Measurements from ENCODE around the gene CDC20B. TPM values are rescaled to one million over a fixed set of nuclear protein-coding genes. Genes with fewer than 3 reads are reported as not detected.

Gene CDC20B
- total RNA-seq, 1 donor from 2014 or later: 0.34 TPM

- Mint-ChIP-seq H3K9me3 (ENCODE audit: unreplicated experiment) (no peaks in the 10 kb centered on the region), H3K4me1 (ENCODE audit: low read depth, unreplicated experiment) (no peaks in the 10 kb centered on the region), H3K36me3 (ENCODE audit: unreplicated experiment) (no peaks in the 10 kb centered on the region), H3K4me3 (ENCODE audit: unreplicated experiment) (no peak overlapping the region), H3K27ac (ENCODE audit: unreplicated experiment) (no peak overlapping the region), H3K27me3 (ENCODE audit: unreplicated experiment) (peaks cover under 1% of the 10 kb centered on the region)
- TF ChIP-seq CTCF (IDR thresholded peaks at IDR 0.05; ENCODE audit: partially characterized antibody, unreplicated experiment): no peak
- no peak for DNase-seq
These were observed 101.6 kb downstream of the CDC20B start for GRCh38 chr5:55071413-55071812.

- H3K4me1 Mint-ChIP-seq (ENCODE audit: low read depth, unreplicated experiment): no peaks in the 10 kb centered on the region
- no peak for TF ChIP-seq CTCF (IDR thresholded peaks at IDR 0.05; ENCODE audit: partially characterized antibody, unreplicated experiment)
- no peak overlapping the region for H3K27ac Mint-ChIP-seq (ENCODE audit: unreplicated experiment)
- no peak overlapping the region for H3K4me3 Mint-ChIP-seq (ENCODE audit: unreplicated experiment)
- H3K36me3 Mint-ChIP-seq (ENCODE audit: unreplicated experiment): no peaks in the 10 kb centered on the region
- H3K9me3 Mint-ChIP-seq (ENCODE audit: unreplicated experiment): no peaks in the 10 kb centered on the region
- no peak for DNase-seq
- H3K27me3 Mint-ChIP-seq (ENCODE audit: unreplicated experiment): peaks cover 1% of the 10 kb centered on the region
These were observed 102.0 kb downstream of the CDC20B start for GRCh38 chr5:55070968-55071367.

DNA sequence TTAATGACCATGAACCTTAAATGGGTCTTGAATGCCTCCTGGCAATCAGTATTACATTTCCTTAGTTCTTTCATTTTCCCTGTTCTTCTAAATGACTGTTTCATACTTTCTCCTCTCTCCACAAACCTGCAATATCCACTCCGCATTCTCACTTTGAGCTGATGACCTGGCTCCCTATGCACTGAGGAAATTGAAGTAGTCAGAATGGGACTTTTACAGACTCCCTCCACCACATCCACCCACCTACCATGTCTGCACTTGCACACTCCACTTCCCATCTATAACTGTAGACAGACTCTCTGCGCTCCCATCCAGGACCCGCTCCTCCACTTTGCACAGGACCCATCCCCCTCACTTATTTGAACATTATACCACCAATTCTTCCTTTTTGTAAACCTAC lies 106.7 kb downstream of the CDC20B start:
- Mint-ChIP-seq H3K4me1 (ENCODE audit: low read depth, unreplicated experiment) (no peaks in the 10 kb centered on the region), H3K9me3 (ENCODE audit: unreplicated experiment) (no peaks in the 10 kb centered on the region), H3K36me3 (ENCODE audit: unreplicated experiment) (no peaks in the 10 kb centered on the region), H3K4me3 (ENCODE audit: unreplicated experiment) (no peak overlapping the region), H3K27ac (ENCODE audit: unreplicated experiment) (no peak overlapping the region), H3K27me3 (ENCODE audit: unreplicated experiment) (peaks cover 1% of the 10 kb centered on the region)
- no peak for DNase-seq
- TF ChIP-seq CTCF (IDR thresholded peaks at IDR 0.05; ENCODE audit: partially characterized antibody, unreplicated experiment): no peak

DNA sequence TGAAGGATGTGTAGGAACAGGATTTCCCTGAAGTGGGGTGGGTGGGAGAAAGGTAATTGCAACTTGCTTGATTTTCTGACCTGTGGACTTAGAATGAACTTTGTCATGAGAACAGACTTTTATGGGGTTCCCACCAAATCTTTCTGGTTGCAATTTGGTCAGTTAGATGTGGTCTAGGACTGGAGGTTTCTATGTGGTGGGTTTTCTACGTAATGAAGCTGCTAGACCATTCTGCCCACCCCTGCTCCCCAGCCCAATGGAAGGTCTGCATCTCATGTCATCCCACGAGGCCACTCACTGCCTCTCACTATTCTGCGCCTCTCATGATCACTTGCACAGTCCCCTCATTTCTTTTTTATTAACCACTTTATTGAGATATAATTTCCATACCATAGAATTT lies 108.5 kb downstream of the CDC20B start:
- DNase-seq: no peak
- H3K36me3 Mint-ChIP-seq (ENCODE audit: unreplicated experiment): no peaks in the 10 kb centered on the region
- H3K4me1 Mint-ChIP-seq (ENCODE audit: low read depth, unreplicated experiment): no peaks in the 10 kb centered on the region

GRCh38 chr5:55063899-55064298 lies 109.1 kb downstream of the CDC20B start:
- Mint-ChIP-seq H3K27me3 (ENCODE audit: unreplicated experiment) (peaks cover 1% of the 10 kb centered on the region), H3K27ac (ENCODE audit: unreplicated experiment) (no peak overlapping the region), H3K4me1 (ENCODE audit: low read depth, unreplicated experiment) (no peaks in the 10 kb centered on the region), H3K9me3 (ENCODE audit: unreplicated experiment) (no peaks in the 10 kb centered on the region), H3K4me3 (ENCODE audit: unreplicated experiment) (no peak overlapping the region), H3K36me3 (ENCODE audit: unreplicated experiment) (no peaks in the 10 kb centered on the region)
- no peak for DNase-seq
- TF ChIP-seq CTCF (IDR thresholded peaks at IDR 0.05; ENCODE audit: partially characterized antibody, unreplicated experiment): no peak

More for the DNA sequence above, 108.5 kb downstream of the CDC20B start:
- Mint-ChIP-seq H3K27me3 (ENCODE audit: unreplicated experiment) (peaks cover 1% of the 10 kb centered on the region), H3K9me3 (ENCODE audit: unreplicated experiment) (no peaks in the 10 kb centered on the region), H3K27ac (ENCODE audit: unreplicated experiment) (no peak overlapping the region), H3K4me3 (ENCODE audit: unreplicated experiment) (no peak overlapping the region)
- no peak for TF ChIP-seq CTCF (IDR thresholded peaks at IDR 0.05; ENCODE audit: partially characterized antibody, unreplicated experiment)
